Erythroblast (primary cell): ENCODE data around the gene TRIM54.
"Not testable (repeated sequence)": the region's sequence is repeated elsewhere in the genome, so short reads cannot be mapped to it uniquely, and the experiment has no call there.

ENCODE experiments used
- DNase-seq, 2 experiments: peaks; one replicate each; lab custom pipeline; 2025; lab: John Stamatoyannopoulos, UW
- GATA1 ChIP-seq: IDR thresholded peaks from 2 replicates; pipeline ENCODE4 v1.6.1; 2011; ENCODE audit warnings: low read depth, mild to moderate bottlenecking, control low read depth, low read length, moderate library complexity
- POLR2A ChIP-seq: IDR thresholded peaks from 2 replicates; pipeline ENCODE4 v1.6.1; 2011; ENCODE audit warnings: mild to moderate bottlenecking, low read length

Gene TRIM54

GRCh38 chr2:27320958-27321543, 38.8 kb downstream of the TRIM54 start:
- DNase-seq = peak; percentile 54 to 70
- TF ChIP-seq POLR2A (no peak), GATA1 (no peak)

GRCh38 chr2:27322301-27322765, 40.1 kb downstream of the TRIM54 start:
- peak in 1 of 2 experiments; percentile 48 for DNase-seq
- TF ChIP-seq GATA1 = no peak
- TF ChIP-seq POLR2A = no peak

GRCh38 chr2:27322766-27323595, 40.8 kb downstream of the TRIM54 start, which contains the start of gene MPV17:
Gene MPV17, minus strand, starts transcription at chr2:27323097. Its CDS starts 580 bp downstream, at chr2:27322517.
- TF ChIP-seq POLR2A (peak; percentile 95), GATA1 (no peak)
- peak; percentile 92 to 93 for DNase-seq

GRCh38 chr2:27323596-27324285, 41.5 kb downstream of the TRIM54 start:
- TF ChIP-seq GATA1 (no peak), POLR2A (no peak)
- DNase-seq = peak in 1 of 2 experiments; percentile 30

GRCh38 chr2:27324720-27325119, 42.5 kb downstream of the TRIM54 start:
- TF ChIP-seq GATA1 (no peak), POLR2A (no peak)
- no peak for DNase-seq

- TF ChIP-seq POLR2A (no peak), GATA1 (no peak)
- DNase-seq = no peak
Measured at GRCh38 chr2:27335311-27335710, 53.1 kb downstream of the TRIM54 start.

- TF ChIP-seq POLR2A (no peak), GATA1 (no peak)
- DNase-seq = no peak
Measured at GRCh38 chr2:27336173-27336572, 53.9 kb downstream of the TRIM54 start.

GRCh38 chr2:27347641-27348040, 65.4 kb downstream of the TRIM54 start:
- TF ChIP-seq POLR2A = no peak
- TF ChIP-seq GATA1 = no peak
- DNase-seq = no peak

- DNase-seq = peak in 1 of 2 experiments; percentile 17
- TF ChIP-seq GATA1 = no peak
- no peak for TF ChIP-seq POLR2A
Measured at GRCh38 chr2:27350106-27350693, 68.0 kb downstream of the TRIM54 start.

GRCh38 chr2:27351802-27352598, 69.8 kb downstream of the TRIM54 start:
- no peak for DNase-seq
- TF ChIP-seq GATA1 (no peak), POLR2A (no peak)

- DNase-seq = not testable (repeated sequence)
Measured at GRCh38 chr2:27353386-27353761, 71.1 kb downstream of the TRIM54 start.

- peak; percentile 60 to 76 for DNase-seq
- TF ChIP-seq GATA1 (no peak), POLR2A (no peak)
Measured at GRCh38 chr2:27353762-27354596, 71.8 kb downstream of the TRIM54 start.
